ENCODE data around the gene SCN4A.
"Not testable (repeated sequence)": the region's sequence is repeated elsewhere in the genome, so short reads cannot be mapped to it uniquely, and the experiment has no call there.

Gene SCN4A

GRCh38 chr17:63916566-63917185 is 56.0 kb downstream of the SCN4A start:
- no peak for DNase-seq (ENCODE audit: low read depth in 2 of 2)

- DNase-seq (ENCODE audit: low read depth in 2 of 2): not testable (repeated sequence)
Observed at GRCh38 chr17:63915753-63916152, 57.0 kb downstream of the SCN4A start.

- DNase-seq (ENCODE audit: low read depth in 2 of 2): no peak
Observed at GRCh38 chr17:63914471-63914870, 58.2 kb downstream of the SCN4A start.

- peak; percentile 34 to 50 for DNase-seq (ENCODE audit: low read depth in 2 of 2)
Observed at GRCh38 chr17:63911657-63912100, 61.0 kb downstream of the SCN4A start.

- DNase-seq (ENCODE audit: low read depth in 2 of 2): no peak
Observed at GRCh38 chr17:63911041-63911635, 61.6 kb downstream of the SCN4A start, which contains the start of gene CSHL1. Gene CSHL1 (minus strand): TSS chr17:63911258. CDS start chr17:63911196, 62 bp downstream.

- no peak for DNase-seq (ENCODE audit: low read depth in 2 of 2)
Observed at GRCh38 chr17:63910096-63910495, 62.6 kb downstream of the SCN4A start.

- DNase-seq (ENCODE audit: low read depth in 2 of 2): not testable (repeated sequence)
Observed at GRCh38 chr17:63909586-63909985, 63.1 kb downstream of the SCN4A start.

GRCh38 chr17:63907161-63907778 is 65.4 kb downstream of the SCN4A start:
- not testable (repeated sequence) for DNase-seq (ENCODE audit: low read depth in 2 of 2)

- DNase-seq (ENCODE audit: low read depth in 2 of 2): not testable (repeated sequence)
Observed at GRCh38 chr17:63904796-63905195, 67.9 kb downstream of the SCN4A start.

- not testable (repeated sequence) for DNase-seq (ENCODE audit: low read depth in 2 of 2)
Observed at GRCh38 chr17:63903787-63904201, 68.9 kb downstream of the SCN4A start.

GRCh38 chr17:63901971-63902370 is 70.7 kb downstream of the SCN4A start:
- not testable (repeated sequence) for DNase-seq (ENCODE audit: low read depth in 2 of 2)

GRCh38 chr17:63898899-63899798 is 73.6 kb downstream of the SCN4A start:
- DNase-seq (ENCODE audit: low read depth in 2 of 2): not testable (repeated sequence)

- DNase-seq (ENCODE audit: low read depth in 2 of 2): not testable (repeated sequence)
Observed at GRCh38 chr17:63896524-63897354, 76.0 kb downstream of the SCN4A start, which contains the start of gene CSH1. Gene CSH1 (minus strand): TSS chr17:63896574. CDS start chr17:63896511, 63 bp downstream.

GRCh38 chr17:63894821-63895220 is 77.9 kb downstream of the SCN4A start:
- DNase-seq (ENCODE audit: low read depth in 2 of 2): not testable (repeated sequence)

GRCh38 chr17:63894021-63894420 is 78.7 kb downstream of the SCN4A start:
- DNase-seq (ENCODE audit: low read depth in 2 of 2): not testable (repeated sequence)

GRCh38 chr17:63892316-63893037 is 80.2 kb downstream of the SCN4A start:
- DNase-seq (ENCODE audit: low read depth in 2 of 2): not testable (repeated sequence)

- DNase-seq (ENCODE audit: low read depth in 2 of 2): not testable (repeated sequence)
Observed at GRCh38 chr17:63889026-63889848, 83.5 kb downstream of the SCN4A start.
